Right lobe of liver (tissue), 6 donors: ENCODE data around the gene CAP2. TPM values are rescaled to one million over a fixed set of nuclear protein-coding genes. Genes with fewer than 3 reads are reported as not detected.
"Not testable (repeated sequence)": the region's sequence is repeated elsewhere in the genome, so short reads cannot be mapped to it uniquely, and the experiment has no call there.

Experiments
- ATAC-seq, 4 donors: fragments of 200-7000 bp; cut with Tn5 transposase; one replicate each; pipeline ENCODE4 v1.9.1; 2020; ENCODE audit warnings: mild to moderate bottlenecking in 4 of 4, moderate library complexity in 4 of 4
- DNase-seq, 3 donors: peaks; one replicate each; pipeline ENCODE4 v3.0.0-alpha.2; 2020
- H3K27ac ChIP-seq, 3 donors: fragments of 200-600 bp; one replicate each; pipeline ENCODE4 v1.8.0; 2022
- H3K27me3 ChIP-seq, 2 donors: fragments of 200-600 bp; one replicate each; pipeline ENCODE4 v1.8.0; 2022
- H3K36me3 ChIP-seq, 4 donors: fragments of 200-600 bp; sonication (generic) in 1 of 4; one replicate each; pipeline versions ENCODE4 v1.5.1 to v1.8.0; 2017 to 2022; ENCODE audit warnings: control low read depth in 1 of 4
- H3K4me1 ChIP-seq, 4 donors: fragments of 200-600 bp; sonication (generic) in 1 of 4; one replicate each; pipeline versions ENCODE4 v1.5.1 to v1.8.0; 2017 to 2022; ENCODE audit warnings: control low read depth in 1 of 4
- H3K4me3 ChIP-seq, 3 donors: fragments of 200-600 bp; one replicate each; pipeline ENCODE4 v1.8.0; 2022
- H3K9me3 ChIP-seq, 4 donors: fragments of 200-600 bp; sonication (generic) in 1 of 4; one replicate each; pipeline versions ENCODE4 v1.5.1 to v1.8.0; 2017 to 2022; ENCODE audit warnings: control low read depth in 1 of 4
- CTCF ChIP-seq, 4 donors: fragments of 200-600 bp in 3 of 4; fragments of 450-650 bp in 1 of 4; IDR thresholded peaks; one replicate each; pipeline versions ENCODE4 v1.5.1 to v1.8.0; 2016 to 2022; ENCODE audit warnings: antibody characterized with exemption in 4 of 4, mild to moderate bottlenecking in 2 of 4
- POLR2A ChIP-seq: fragments of 450-650 bp; IDR thresholded peaks from one replicate; pipeline ENCODE4 v1.6.1; 2017; ENCODE audit warnings: antibody characterized with exemption, mild to moderate bottlenecking
- WGBS: methylation state at CpG from one replicate; pipeline ENCODE4 v1.1.6; 2018; ENCODE audit warnings: low coverage, low lambda C conversion rate; ENCODE audit not compliant: insufficient coverage; ENCODE audit errors: missing lambda C conversion rate; 5-methylcytosine and 5-hydroxymethylcytosine counted together
- intact Hi-C, 2 donors: fragments of 100-400 bp; cut with DNase I; formaldehyde crosslinking; loops; one replicate each; pipeline versions ENCODE4 v1.11.2 to v1.14.1; 2022
- total RNA-seq, 6 experiments: library from RNA; depleted of rRNA in 2 of 6; stranded (reverse); fragments of >200 nt in 2 of 6; fragmentation: NEBNext Ultra II Directional in 3 of 6; extraction: Animal tissue kit (Norgen Biotek cat#: 25700) in 3 of 6; gene quantifications; one replicate each; pipeline versions ENCODE4 v1.1.0 to v1.2.4, GENCODE V29; 2016 to 2023
- donor health status: DM: no; HTN: yes; CAD: no.
- donor health status: DM: no; HTN: no; CAD: no.
- donor health status: DM: no; HTN: no; CAD: no.
- donor health status: DM: no; HTN: yes; CAD: no.
- donor health status: DM: no; HTN: yes; CAD: no.

CAP2 gene
- total RNA-seq, 6 experiments from 2014 or later = 2.1 to 7.4 (median 6.1) TPM

- Histone ChIP-seq H3K27me3 (no peaks in the 10 kb centered on the region), H3K9me3 (no peaks in the 10 kb centered on the region), H3K4me1 (peaks cover 0 to 10% (median 5%) of the 10 kb centered on the region in 4 donors), H3K4me3 (no peak overlapping the region), H3K36me3 (no peaks in the 10 kb centered on the region), H3K27ac (no peak overlapping the region)
- DNase-seq (no peak), ATAC-seq (peak in 3 of 4 donors; percentile 43 to 90 (median 44))
- whole genome bisulfite sequencing = 59% methylated on average over 7 of the region's 8 CpGs
- intact Hi-C loops = no loop called here
- TF ChIP-seq CTCF (IDR thresholded peaks at IDR 0.05) = no peak
- TF ChIP-seq POLR2A = no peak
These were observed 181.6 kb downstream of the CAP2 start for GRCh38 chr6:17574866-17575560.

DNA sequence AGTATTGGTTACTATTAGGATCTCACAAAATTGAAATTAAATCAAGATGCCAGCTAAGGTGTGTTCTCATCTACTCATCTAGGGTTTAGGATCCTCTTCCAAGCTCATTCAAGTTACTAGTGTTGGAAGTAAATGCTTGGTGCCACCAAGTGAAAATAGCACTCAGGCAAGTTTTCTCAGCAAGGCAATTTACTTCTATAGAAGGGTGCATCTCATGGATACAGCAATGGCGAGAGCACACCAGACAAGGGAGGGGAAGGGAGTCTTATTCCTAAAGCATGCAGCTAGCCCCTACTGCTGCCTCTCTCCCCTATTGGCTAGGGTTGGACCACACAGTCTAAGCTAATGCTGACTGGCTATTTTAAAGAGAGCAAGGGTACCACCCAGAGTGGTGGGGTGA lies 183.7 kb downstream of the CAP2 start:
- DNase-seq (no peak), ATAC-seq (no peak)
- Histone ChIP-seq H3K36me3 (no peaks in the 10 kb centered on the region), H3K4me1 (no peaks in the 10 kb centered on the region), H3K4me3 (no peak overlapping the region), H3K9me3 (no peaks in the 10 kb centered on the region), H3K27ac (no peak overlapping the region), H3K27me3 (no peaks in the 10 kb centered on the region)
- TF ChIP-seq CTCF (IDR thresholded peaks at IDR 0.05) = no peak
- no peak for TF ChIP-seq POLR2A
- WGBS = 100% methylated on average over 1 of the region's 1 CpG
- intact Hi-C loops = no loop called here

GRCh38 chr6:17580518-17581048 lies 187.2 kb downstream of the CAP2 start:
- Histone ChIP-seq H3K9me3 (no peaks in the 10 kb centered on the region), H3K27me3 (no peaks in the 10 kb centered on the region), H3K4me3 (peak overlapping the region; percentile 34 to 50 (median 43)), H3K4me1 (peaks cover 0 to 10% (median 0%) of the 10 kb centered on the region in 4 donors), H3K27ac (no peak overlapping the region), H3K36me3 (no peaks in the 10 kb centered on the region)
- DNase-seq (peak in 1 of 3 donors; percentile 28), ATAC-seq (peak; percentile 59 to 83 (median 71))
- 8% methylated on average over 14 of the region's 53 CpGs for WGBS
- intact Hi-C loops = loop anchor here (5.0 kb wide), 2 partner anchors 303 to 423 kb away; no protein-coding TSS in a partner anchor
- TF ChIP-seq POLR2A (no peak), CTCF (IDR thresholded peaks at IDR 0.05) (no peak)

GRCh38 chr6:17581282-17581681 lies 187.9 kb downstream of the CAP2 start:
- H3K9me3 ChIP-seq, ATAC-seq, H3K27me3 ChIP-seq, DNase-seq, H3K27ac ChIP-seq, H3K4me3 ChIP-seq, H3K36me3 ChIP-seq: not testable (repeated sequence)
- intact Hi-C loops = loop anchor here (5.0 kb wide), 2 partner anchors 304 to 424 kb away; no protein-coding TSS in a partner anchor
- H3K4me1 ChIP-seq = peaks cover 0 to 13% (median 0%) of the 10 kb centered on the region in 4 donors
- 95% methylated on average over 6 of the region's 7 CpGs for WGBS

DNA sequence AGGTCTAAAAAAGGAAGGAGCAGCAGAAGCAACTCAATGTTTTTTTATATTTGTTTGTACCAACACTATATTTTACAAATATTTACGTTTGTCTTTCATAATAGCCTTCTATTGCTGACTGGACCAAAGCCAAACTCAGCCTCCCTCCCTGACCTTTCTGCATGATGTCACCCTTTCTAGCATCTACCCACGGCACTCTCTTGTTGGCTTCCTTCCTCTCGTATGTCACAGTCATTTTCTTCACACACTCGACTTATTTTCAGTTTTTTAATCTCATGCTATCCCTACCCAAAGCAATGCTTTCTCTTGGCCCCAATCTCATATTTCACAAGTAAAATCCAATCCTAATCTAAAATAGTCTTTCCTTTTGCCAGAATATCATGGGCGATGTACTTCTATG lies 190.4 kb downstream of the CAP2 start:
- peaks cover 0 to 13% (median 0%) of the 10 kb centered on the region in 4 donors for H3K4me1 ChIP-seq
- no peaks in the 10 kb centered on the region for H3K9me3 ChIP-seq
- 8% methylated on average over 5 of the region's 5 CpGs for WGBS
- H3K27me3 ChIP-seq = no peaks in the 10 kb centered on the region
- intact Hi-C loops = loop anchor here (5.0 kb wide), 2 partner anchors 307 to 427 kb away; no protein-coding TSS in a partner anchor
- TF ChIP-seq POLR2A (no peak), CTCF (IDR thresholded peaks at IDR 0.05) (no peak)
- H3K4me3 ChIP-seq = no peak overlapping the region
- ATAC-seq (peak; percentile 8 to 51 (median 18)), DNase-seq (no peak)
- H3K27ac ChIP-seq = peak overlapping the region in 2 of 3 donors; percentile 24 to 46
- no peaks in the 10 kb centered on the region for H3K36me3 ChIP-seq
